Cardiac muscle cell (in vitro differentiated cells and primary cell): Measurements from ENCODE around the gene CSPG4. TPM values are rescaled to one million over a fixed set of nuclear protein-coding genes. Genes with fewer than 3 reads are reported as not detected.

Source experiments
- DNase-seq, 2 donors: peaks; one replicate each; pipeline versions ENCODE4 v3.0.0 to v3.0.0-alpha.2; 2010 to 2017; ENCODE audit warnings: low read depth in 1 of 2, low spot score in 1 of 2
- H3K27ac ChIP-seq: fragments of 200-600 bp; sonication (generic); 2 replicates; pipeline ENCODE4 v1.5.1; 2016
- H3K27me3 ChIP-seq: fragments of 200-600 bp; sonication (generic); 2 replicates; pipeline ENCODE4 v1.6.0; 2016; ENCODE audit warnings: control low read depth
- H3K36me3 ChIP-seq: fragments of 200-600 bp; sonication (generic); 2 replicates; pipeline ENCODE4 v1.5.1; 2016; ENCODE audit warnings: control low read depth
- H3K4me1 ChIP-seq: fragments of 200-600 bp; sonication (generic); 2 replicates; pipeline ENCODE4 v1.8.1; 2017; ENCODE audit warnings: low read depth, mild to moderate bottlenecking, mixed run types
- H3K4me3 ChIP-seq: fragments of 200-600 bp; sonication (generic); 2 replicates; pipeline ENCODE4 v1.5.1; 2016; ENCODE audit warnings: mild to moderate bottlenecking
- H3K9me3 ChIP-seq: fragments of 200-600 bp; sonication (generic); 2 replicates; pipeline ENCODE4 v1.5.1; 2017; ENCODE audit warnings: low read depth, mild to moderate bottlenecking, control low read depth
- polyA plus RNA-seq: library from polyadenylated mRNA; unstranded; fragments of >200 nt; fragmentation: Nextera tagmentation; extraction: Ambion mirVana; gene quantifications from 2 replicates; pipeline ENCODE4 v1.2.1, GENCODE V29; 2016
- total RNA-seq: library from RNA; depleted of rRNA; stranded (reverse); fragments of >200 nt; gene quantifications from 2 replicates; pipeline ENCODE4 v1.2.3, GENCODE V29; 2016
- TF ChIP-seq, protein P1 (sequence below): IDR thresholded peaks from 2 replicates; pipeline ENCODE4 v1.5.1; 2012; ENCODE audit warnings: low read depth, mild to moderate bottlenecking, low read length

CSPG4 gene
- total and polyA plus RNA-seq, 2 experiments from 2014 or later, result 7.1 to 30.6 TPM

DNA sequence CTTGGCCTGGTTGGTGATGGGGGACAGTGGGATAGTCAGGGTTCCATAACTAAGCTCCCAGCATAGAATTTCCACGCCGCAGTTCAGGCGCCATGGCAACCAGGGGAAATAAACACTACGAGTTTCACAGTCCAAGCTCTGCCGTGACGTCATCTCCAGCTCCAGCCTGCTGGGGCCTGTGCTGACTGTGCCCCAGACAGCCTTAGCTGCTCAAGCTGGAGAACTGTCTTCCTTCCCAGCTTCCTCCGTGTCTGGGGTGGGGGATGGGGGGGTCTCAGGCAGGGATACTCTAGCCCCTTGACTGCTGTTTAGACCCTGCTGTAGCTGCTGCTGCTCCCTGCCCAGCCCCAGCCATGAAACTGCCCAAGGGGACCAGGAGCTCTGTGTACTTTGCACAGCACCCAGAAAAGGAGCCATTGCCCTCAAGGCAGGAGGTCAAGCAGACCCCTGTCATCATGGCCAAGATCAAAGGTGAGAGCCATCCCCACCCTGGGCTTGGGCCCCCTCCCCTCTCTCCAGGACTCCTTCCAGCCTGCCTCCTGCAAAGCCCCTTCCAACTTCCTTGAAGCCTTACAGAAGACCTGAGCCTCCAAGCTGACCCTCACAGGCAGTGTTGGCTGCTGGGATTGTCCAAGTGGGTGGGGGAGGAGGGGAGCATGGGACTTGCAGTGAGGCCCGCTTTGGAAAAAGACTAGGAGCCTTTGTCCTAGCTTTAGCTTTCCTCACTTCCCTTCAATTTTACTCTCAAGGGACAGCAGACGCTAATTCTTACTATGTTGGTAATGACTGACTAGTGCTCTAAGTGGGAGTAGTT is 11.4 kb upstream of the CSPG4 start:
- Histone ChIP-seq H3K27ac (no peak overlapping the region), H3K36me3 (no peaks in the 10 kb centered on the region), H3K27me3 (no peaks in the 10 kb centered on the region), H3K4me3 (no peak overlapping the region), H3K9me3 (no peaks in the 10 kb centered on the region), H3K4me1 (no peaks in the 10 kb centered on the region)
- DNase-seq, result peak; percentile 44 to 97
- TF ChIP-seq, protein P1, sequence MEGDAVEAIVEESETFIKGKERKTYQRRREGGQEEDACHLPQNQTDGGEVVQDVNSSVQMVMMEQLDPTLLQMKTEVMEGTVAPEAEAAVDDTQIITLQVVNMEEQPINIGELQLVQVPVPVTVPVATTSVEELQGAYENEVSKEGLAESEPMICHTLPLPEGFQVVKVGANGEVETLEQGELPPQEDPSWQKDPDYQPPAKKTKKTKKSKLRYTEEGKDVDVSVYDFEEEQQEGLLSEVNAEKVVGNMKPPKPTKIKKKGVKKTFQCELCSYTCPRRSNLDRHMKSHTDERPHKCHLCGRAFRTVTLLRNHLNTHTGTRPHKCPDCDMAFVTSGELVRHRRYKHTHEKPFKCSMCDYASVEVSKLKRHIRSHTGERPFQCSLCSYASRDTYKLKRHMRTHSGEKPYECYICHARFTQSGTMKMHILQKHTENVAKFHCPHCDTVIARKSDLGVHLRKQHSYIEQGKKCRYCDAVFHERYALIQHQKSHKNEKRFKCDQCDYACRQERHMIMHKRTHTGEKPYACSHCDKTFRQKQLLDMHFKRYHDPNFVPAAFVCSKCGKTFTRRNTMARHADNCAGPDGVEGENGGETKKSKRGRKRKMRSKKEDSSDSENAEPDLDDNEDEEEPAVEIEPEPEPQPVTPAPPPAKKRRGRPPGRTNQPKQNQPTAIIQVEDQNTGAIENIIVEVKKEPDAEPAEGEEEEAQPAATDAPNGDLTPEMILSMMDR, result no peak

DNA sequence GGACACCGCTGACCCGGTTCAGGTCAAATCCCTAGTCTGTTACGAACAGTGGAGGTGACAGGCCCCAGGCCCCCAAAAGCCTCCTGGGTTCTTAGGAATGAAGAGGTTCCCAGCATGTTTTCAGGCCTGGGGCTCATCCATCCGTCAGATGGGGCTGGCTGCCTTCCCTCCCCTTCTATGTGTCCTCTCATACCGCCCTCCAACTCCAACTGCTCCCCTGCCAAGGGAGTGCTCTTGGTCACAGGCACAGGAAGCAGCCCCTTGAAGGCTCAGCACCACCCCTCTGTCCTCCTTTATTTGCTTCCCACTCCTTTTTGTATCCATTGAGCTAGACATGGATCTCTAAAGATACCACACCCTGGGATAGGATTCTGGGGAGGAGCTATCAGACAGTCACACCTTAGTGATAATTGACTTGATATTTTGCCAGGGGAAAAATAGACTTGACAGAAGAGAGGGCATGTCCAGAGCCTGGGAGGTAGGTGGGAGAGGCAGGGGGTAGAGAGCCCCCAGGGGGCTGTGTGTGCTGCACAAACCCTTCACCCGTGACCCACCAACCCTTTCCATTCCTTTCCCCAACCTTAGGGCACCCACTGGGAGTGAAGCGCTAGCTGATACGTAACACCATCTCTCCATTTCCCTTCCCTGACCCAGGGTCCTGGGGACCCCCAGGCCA is 10.7 kb upstream of the CSPG4 start:
- Histone ChIP-seq H3K27me3 (no peaks in the 10 kb centered on the region), H3K36me3 (no peaks in the 10 kb centered on the region), H3K27ac (no peak overlapping the region), H3K4me3 (no peak overlapping the region), H3K9me3 (no peaks in the 10 kb centered on the region), H3K4me1 (no peaks in the 10 kb centered on the region)
- no peak for DNase-seq
- TF ChIP-seq, protein P1, result no peak

DNA sequence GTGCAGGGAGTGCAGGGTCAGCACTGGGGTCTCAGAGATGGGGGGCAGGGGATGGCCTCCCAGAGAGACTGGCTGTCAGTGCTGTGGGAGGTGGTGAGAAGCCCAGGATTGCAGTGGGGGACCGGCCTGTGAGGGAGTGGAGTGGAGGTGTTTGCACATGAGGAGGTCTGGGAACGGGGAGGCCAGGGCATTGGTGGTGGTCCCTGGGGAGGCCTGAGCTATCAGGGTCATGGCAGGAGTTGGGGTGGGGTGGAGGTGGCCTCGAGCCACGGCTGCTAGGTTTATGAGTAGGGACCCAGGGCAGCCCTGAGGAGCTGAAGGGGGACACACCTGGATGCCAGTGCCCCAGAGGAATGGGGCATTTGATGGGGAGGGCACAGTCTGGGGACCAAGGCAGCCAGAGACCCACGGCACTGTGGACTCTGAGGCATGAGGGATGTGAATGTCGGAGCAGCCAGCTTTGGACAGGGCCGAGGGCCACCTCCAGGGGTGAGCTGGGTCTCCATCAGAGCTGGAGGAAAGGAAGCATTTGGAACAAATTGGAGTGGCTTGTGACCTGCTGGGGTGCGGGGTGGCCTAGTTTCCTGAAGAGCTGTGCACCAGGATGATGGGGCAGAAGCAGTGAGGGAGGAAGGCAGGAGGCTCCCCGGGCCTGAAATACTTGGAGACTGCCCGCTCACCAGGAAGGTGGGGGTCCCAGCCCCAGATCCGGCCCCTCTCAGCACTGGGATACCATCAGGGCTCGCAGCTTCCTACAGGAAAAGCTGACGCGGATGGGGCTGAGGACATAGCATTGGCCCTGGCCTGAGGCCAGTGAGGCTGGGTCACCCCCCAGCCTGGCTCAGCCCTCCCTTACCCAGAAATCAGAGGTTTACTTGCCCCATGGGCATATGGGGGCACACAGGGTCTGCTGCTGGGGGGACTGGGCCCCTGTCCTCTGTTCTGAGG is 9.5 kb upstream of the CSPG4 start:
- Histone ChIP-seq H3K27ac (no peak overlapping the region), H3K4me1 (no peaks in the 10 kb centered on the region), H3K27me3 (no peaks in the 10 kb centered on the region), H3K4me3 (no peak overlapping the region), H3K36me3 (no peaks in the 10 kb centered on the region), H3K9me3 (no peaks in the 10 kb centered on the region)
- TF ChIP-seq, protein P1, result no peak
- no peak for DNase-seq

GRCh38 chr15:75721480-75721922 is 8.9 kb upstream of the CSPG4 start:
- Histone ChIP-seq H3K9me3 (no peaks in the 10 kb centered on the region), H3K4me1 (no peaks in the 10 kb centered on the region), H3K36me3 (no peaks in the 10 kb centered on the region), H3K4me3 (no peak overlapping the region), H3K27me3 (no peaks in the 10 kb centered on the region), H3K27ac (no peak overlapping the region)
- TF ChIP-seq, protein P1, result no peak
- DNase-seq, result no peak

- Histone ChIP-seq H3K27ac (no peak overlapping the region), H3K4me3 (no peak overlapping the region), H3K9me3 (no peaks in the 10 kb centered on the region), H3K36me3 (no peaks in the 10 kb centered on the region), H3K27me3 (no peaks in the 10 kb centered on the region), H3K4me1 (no peaks in the 10 kb centered on the region)
- DNase-seq, result peak in 1 of 2 donors; percentile 64
- TF ChIP-seq, protein P1, result no peak
Observed at GRCh38 chr15:75720787-75721479, 8.3 kb upstream of the CSPG4 start.
